Activated CD8-positive, alpha-beta memory T cell treated with anti-CD3 and anti-CD28 coated beads, Interleukin-2, amount 50 U/mL, for 1 hour (primary cell): ENCODE results near the gene ACSL1.
"Not testable (repeated sequence)": the region's sequence is repeated elsewhere in the genome, so short reads cannot be mapped to it uniquely, and the experiment has no call there.

ENCODE experiments used
- DNase-seq: peaks from one replicate; pipeline ENCODE4 v3.0.0-alpha.2; 2020; ENCODE audit errors: extremely low read depth

Gene ACSL1

GRCh38 chr4:184787766-184788503, 37.8 kb downstream of the ACSL1 start:
- DNase-seq, result no peak

GRCh38 chr4:184785813-184786212, 40.0 kb downstream of the ACSL1 start:
- no peak for DNase-seq

- DNase-seq, result no peak
These were observed 41.0 kb downstream of the ACSL1 start for GRCh38 chr4:184784628-184785257.

- DNase-seq, result no peak
These were observed 42.9 kb downstream of the ACSL1 start for GRCh38 chr4:184782731-184783373.

GRCh38 chr4:184779160-184779559, 46.6 kb downstream of the ACSL1 start:
- DNase-seq, result not testable (repeated sequence)

- DNase-seq, result no peak
These were observed 47.4 kb downstream of the ACSL1 start for GRCh38 chr4:184778325-184778724.

GRCh38 chr4:184776821-184777220, 48.9 kb downstream of the ACSL1 start:
- no peak for DNase-seq

GRCh38 chr4:184775854-184776555, 49.8 kb downstream of the ACSL1 start:
- DNase-seq, result no peak

- no peak for DNase-seq
These were observed 51.6 kb downstream of the ACSL1 start for GRCh38 chr4:184774152-184774551.

- DNase-seq, result no peak
These were observed 54.4 kb downstream of the ACSL1 start for GRCh38 chr4:184771416-184771815.

GRCh38 chr4:184769141-184769765, 56.5 kb downstream of the ACSL1 start:
- DNase-seq, result no peak

GRCh38 chr4:184768296-184768695, 57.5 kb downstream of the ACSL1 start:
- DNase-seq, result no peak

GRCh38 chr4:184766446-184766845, 59.3 kb downstream of the ACSL1 start:
- DNase-seq, result no peak

- DNase-seq, result no peak
These were observed 60.1 kb downstream of the ACSL1 start for GRCh38 chr4:184765473-184766340.

GRCh38 chr4:184764601-184765000, 61.2 kb downstream of the ACSL1 start:
- DNase-seq, result no peak

- no peak for DNase-seq
These were observed 62.5 kb downstream of the ACSL1 start for GRCh38 chr4:184763150-184763780.

GRCh38 chr4:184762100-184762499, 63.7 kb downstream of the ACSL1 start:
- DNase-seq, result no peak

- DNase-seq, result no peak
These were observed 65.1 kb downstream of the ACSL1 start for GRCh38 chr4:184760681-184761080.

- no peak for DNase-seq
These were observed 68.0 kb downstream of the ACSL1 start for GRCh38 chr4:184757810-184758209.

GRCh38 chr4:184756399-184756798, 69.4 kb downstream of the ACSL1 start:
- DNase-seq, result no peak
